Fibroblast of mammary gland (primary cell): ENCODE measurements around the gene ARPC4.
A peak's percentile ranks its signal among the peaks of the same experiment; 100 is the strongest.

Source experiments
- DNase-seq: peaks from one replicate; pipeline ENCODE4 v3.0.0-alpha.2; 2010; ENCODE audit warnings: low read depth
- H3K4me3 ChIP-seq: 2 replicates; pipeline ENCODE4 v1.5.1; 2011; ENCODE audit warnings: low read depth, mild to moderate bottlenecking, low read length, moderate library complexity; ENCODE audit not compliant: control insufficient read depth
- CTCF ChIP-seq: conservative IDR thresholded peaks from 2 replicates; pipeline ENCODE4 v1.5.1; 2011; ENCODE audit warnings: low read depth, low read length, inconsistent platforms; ENCODE audit not compliant: control insufficient read depth, insufficient read depth

Gene ARPC4

DNA sequence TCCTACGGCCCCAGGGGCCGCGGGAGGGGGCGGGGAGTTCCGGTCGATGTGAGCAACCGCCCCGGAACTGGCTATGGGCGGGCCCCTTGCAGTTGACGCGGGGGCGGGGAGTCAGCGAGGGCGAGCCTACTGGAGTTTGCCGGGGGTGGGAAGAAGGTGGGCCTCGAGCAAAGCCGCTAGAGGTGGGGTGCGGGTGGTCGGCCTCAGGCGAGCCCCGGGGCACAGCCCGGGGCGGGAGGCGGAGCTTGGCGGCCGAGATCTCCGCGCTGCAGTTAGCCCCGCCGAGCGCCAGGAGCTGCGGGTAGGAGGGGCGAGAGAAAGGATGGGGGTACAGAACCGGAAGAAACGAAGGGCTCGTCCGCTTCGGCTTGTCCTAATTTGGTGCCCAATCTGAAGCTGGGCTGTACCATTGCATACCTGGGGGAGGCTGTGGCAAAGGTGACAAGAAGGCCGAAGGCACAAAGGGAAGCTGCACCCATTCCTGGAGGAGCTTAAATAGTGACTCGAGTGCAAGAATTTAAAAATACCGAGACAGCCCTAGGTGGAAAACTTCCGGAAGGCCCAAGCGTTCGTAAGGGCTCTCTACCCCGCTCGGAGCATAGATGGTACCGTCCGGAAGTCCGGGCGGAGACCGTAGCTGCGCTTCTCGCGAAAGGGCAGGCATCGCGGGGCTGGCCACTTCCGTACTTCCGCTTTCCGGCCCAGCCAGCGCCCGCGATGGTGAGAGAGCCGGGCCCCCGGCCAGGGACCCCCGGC, at the start of gene ARPC4, which contains the start of gene TADA3:
TSS of gene ARPC4 (plus strand) at position 678 of the 756 bp plus-strand sequence. CDS start at position 718, 40 bp downstream.
TSS of gene TADA3 (minus strand) at position 69 of the 756 bp plus-strand sequence. CDS start 1,007 bp downstream, outside the sequence.
- peak; percentile 95 for DNase-seq
- no peak for TF ChIP-seq CTCF
- H3K4me3 ChIP-seq: peak within 1 kb of the TSS; percentile 98

GRCh38 chr3:9743548-9743947, 49.3 kb upstream of the ARPC4 start:
- DNase-seq: no peak
- TF ChIP-seq CTCF: no peak
- H3K4me3 ChIP-seq: no peak overlapping the region

GRCh38 chr3:9744162-9744561, 48.7 kb upstream of the ARPC4 start:
- no peak for DNase-seq
- no peak overlapping the region for H3K4me3 ChIP-seq
- no peak for TF ChIP-seq CTCF

- no peak for DNase-seq
- TF ChIP-seq CTCF: no peak
- no peak overlapping the region for H3K4me3 ChIP-seq
These were observed 47.4 kb upstream of the ARPC4 start for GRCh38 chr3:9745521-9745920.

GRCh38 chr3:9746330-9746729, 46.6 kb upstream of the ARPC4 start:
- peak; percentile 90 for DNase-seq
- no peak overlapping the region for H3K4me3 ChIP-seq
- TF ChIP-seq CTCF: no peak

DNA sequence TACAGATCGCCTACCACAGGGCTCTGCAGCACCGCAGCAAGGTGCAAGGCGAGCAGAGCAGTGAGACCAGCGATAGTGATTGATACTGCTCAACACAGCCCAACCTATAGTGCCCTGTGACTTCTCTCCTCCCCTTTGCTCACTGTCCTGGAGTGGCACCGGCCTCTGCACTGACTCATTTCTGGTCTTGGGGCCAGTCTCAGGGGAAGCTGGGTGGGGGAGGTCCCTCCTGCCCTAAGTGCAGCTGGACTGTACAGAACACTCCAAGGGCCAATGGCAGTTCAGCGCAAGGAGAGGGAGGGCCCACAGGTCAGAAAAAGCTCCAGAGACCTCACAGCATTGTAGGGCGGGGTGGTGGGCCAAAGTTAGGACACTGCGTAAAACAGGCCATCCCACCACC, 45.6 kb upstream of the ARPC4 start:
- no peak overlapping the region for H3K4me3 ChIP-seq
- TF ChIP-seq CTCF: no peak
- DNase-seq: peak; percentile 75
